ENCODE results near the gene SKIC2. TPM values are rescaled to one million over a fixed set of nuclear protein-coding genes. Genes with fewer than 3 reads are reported as not detected.

The SKIC2 gene
- total and polyA plus RNA-seq, 10 of the 15 experiments (the other 5 are each of a cell fraction or from before 2014, with no cell fraction given), result 3.3 to 79.2 (median 32.5) TPM

DNA sequence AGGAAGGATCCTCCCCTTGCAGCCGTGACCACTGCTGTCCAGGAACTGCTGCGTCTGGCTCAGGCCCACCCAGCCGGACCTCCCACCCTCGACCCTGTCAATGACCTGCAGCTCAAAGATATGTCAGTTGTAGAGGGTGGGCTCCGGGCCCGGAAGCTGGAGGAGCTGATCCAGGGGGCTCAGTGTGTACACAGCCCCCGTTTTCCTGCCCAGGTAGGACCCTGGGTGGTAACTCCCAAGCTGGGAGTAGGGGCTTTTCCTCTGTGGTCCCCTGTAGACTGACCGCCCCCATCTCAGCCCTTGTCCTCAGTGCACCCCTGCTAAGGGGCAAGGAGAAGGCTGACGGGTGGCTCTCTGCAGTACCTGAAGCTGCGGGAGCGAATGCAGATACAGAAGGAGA lies 9.4 kb downstream of the SKIC2 start:
- POLR2A ChIA-PET, result no interaction called here
- no peak overlapping the region for H3K9ac ChIP-seq (ENCODE audit: control insufficient read depth, insufficient read depth, low read length)
- H4K20me1 ChIP-seq (ENCODE audit: control insufficient read depth, insufficient read depth), result no peaks in the 10 kb centered on the region
- H2AFZ ChIP-seq (ENCODE audit: control insufficient read depth, low read depth, low read length), result no peak overlapping the region
- peaks cover 22% of the 10 kb centered on the region for H3K79me2 ChIP-seq (ENCODE audit: control insufficient read depth, insufficient read depth, low read length)
- H3K27me3 ChIP-seq (replicated peaks in 1 of 2; ENCODE audit: control insufficient read depth in 2 of 2, insufficient read depth in 2 of 2, low read length in 1 of 2), result no peaks in the 10 kb centered on the region
- WGBS (ENCODE audit: insufficient coverage, insufficient replicate concordance, low lambda C conversion rate, missing lambda C conversion rate), result 86% methylated on average over 9 of the region's 11 CpGs
- TF ChIP-seq BMI1 (IDR thresholded peaks at IDR 0.05; ENCODE audit: borderline replicate concordance) (no peak), BCL11A (IDR thresholded peaks at IDR 0.05; ENCODE audit: low read depth, low read length) (no peak), RBBP5 (conservative IDR thresholded peaks at IDR 0.05) (no peak), PAX8 (IDR thresholded peaks at IDR 0.05) (no peak), SIX5 (IDR thresholded peaks at IDR 0.05; ENCODE audit: low read depth, low read length, severe bottlenecking) (no peak), SUPT20H (IDR thresholded peaks at IDR 0.05; ENCODE audit: borderline replicate concordance, control insufficient read depth, low read depth, low read length) (no peak), TAF1 (IDR thresholded peaks at IDR 0.05; ENCODE audit: borderline replicate concordance, low read depth, low read length) (no peak), CEBPB (IDR thresholded peaks at IDR 0.05; ENCODE audit: borderline replicate concordance in 1 of 2, low read depth in 2 of 2, low read length in 2 of 2) (no peak), TCF7 (IDR thresholded peaks at IDR 0.05; ENCODE audit: borderline replicate concordance) (no peak)
- TF ChIP-seq, protein P1, sequence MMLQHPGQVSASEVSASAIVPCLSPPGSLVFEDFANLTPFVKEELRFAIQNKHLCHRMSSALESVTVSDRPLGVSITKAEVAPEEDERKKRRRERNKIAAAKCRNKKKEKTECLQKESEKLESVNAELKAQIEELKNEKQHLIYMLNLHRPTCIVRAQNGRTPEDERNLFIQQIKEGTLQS (IDR thresholded peaks at IDR 0.05; ENCODE audit: borderline replicate concordance, extremely low read depth, low read depth, low read length), result no peak
- TF ChIP-seq, protein P2, sequence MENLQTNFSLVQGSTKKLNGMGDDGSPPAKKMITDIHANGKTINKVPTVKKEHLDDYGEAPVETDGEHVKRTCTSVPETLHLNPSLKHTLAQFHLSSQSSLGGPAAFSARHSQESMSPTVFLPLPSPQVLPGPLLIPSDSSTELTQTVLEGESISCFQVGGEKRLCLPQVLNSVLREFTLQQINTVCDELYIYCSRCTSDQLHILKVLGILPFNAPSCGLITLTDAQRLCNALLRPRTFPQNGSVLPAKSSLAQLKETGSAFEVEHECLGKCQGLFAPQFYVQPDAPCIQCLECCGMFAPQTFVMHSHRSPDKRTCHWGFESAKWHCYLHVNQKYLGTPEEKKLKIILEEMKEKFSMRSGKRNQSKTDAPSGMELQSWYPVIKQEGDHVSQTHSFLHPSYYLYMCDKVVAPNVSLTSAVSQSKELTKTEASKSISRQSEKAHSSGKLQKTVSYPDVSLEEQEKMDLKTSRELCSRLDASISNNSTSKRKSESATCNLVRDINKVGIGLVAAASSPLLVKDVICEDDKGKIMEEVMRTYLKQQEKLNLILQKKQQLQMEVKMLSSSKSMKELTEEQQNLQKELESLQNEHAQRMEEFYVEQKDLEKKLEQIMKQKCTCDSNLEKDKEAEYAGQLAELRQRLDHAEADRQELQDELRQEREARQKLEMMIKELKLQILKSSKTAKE (IDR thresholded peaks at IDR 0.05; ENCODE audit: low read depth, poor library complexity, severe bottlenecking), result no peak
- TF ChIP-seq, protein P3, sequence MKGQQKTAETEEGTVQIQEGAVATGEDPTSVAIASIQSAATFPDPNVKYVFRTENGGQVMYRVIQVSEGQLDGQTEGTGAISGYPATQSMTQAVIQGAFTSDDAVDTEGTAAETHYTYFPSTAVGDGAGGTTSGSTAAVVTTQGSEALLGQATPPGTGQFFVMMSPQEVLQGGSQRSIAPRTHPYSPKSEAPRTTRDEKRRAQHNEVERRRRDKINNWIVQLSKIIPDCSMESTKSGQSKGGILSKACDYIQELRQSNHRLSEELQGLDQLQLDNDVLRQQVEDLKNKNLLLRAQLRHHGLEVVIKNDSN (IDR thresholded peaks at IDR 0.05; ENCODE audit: borderline replicate concordance, extremely low read length, insufficient read depth, low read depth, low read length), result no peak
- TF ChIP-seq, protein P4, sequence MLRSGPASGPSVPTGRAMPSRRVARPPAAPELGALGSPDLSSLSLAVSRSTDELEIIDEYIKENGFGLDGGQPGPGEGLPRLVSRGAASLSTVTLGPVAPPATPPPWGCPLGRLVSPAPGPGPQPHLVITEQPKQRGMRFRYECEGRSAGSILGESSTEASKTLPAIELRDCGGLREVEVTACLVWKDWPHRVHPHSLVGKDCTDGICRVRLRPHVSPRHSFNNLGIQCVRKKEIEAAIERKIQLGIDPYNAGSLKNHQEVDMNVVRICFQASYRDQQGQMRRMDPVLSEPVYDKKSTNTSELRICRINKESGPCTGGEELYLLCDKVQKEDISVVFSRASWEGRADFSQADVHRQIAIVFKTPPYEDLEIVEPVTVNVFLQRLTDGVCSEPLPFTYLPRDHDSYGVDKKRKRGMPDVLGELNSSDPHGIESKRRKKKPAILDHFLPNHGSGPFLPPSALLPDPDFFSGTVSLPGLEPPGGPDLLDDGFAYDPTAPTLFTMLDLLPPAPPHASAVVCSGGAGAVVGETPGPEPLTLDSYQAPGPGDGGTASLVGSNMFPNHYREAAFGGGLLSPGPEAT (IDR thresholded peaks at IDR 0.05; ENCODE audit: low read depth), result no peak
- TF ChIP-seq, protein P5, sequence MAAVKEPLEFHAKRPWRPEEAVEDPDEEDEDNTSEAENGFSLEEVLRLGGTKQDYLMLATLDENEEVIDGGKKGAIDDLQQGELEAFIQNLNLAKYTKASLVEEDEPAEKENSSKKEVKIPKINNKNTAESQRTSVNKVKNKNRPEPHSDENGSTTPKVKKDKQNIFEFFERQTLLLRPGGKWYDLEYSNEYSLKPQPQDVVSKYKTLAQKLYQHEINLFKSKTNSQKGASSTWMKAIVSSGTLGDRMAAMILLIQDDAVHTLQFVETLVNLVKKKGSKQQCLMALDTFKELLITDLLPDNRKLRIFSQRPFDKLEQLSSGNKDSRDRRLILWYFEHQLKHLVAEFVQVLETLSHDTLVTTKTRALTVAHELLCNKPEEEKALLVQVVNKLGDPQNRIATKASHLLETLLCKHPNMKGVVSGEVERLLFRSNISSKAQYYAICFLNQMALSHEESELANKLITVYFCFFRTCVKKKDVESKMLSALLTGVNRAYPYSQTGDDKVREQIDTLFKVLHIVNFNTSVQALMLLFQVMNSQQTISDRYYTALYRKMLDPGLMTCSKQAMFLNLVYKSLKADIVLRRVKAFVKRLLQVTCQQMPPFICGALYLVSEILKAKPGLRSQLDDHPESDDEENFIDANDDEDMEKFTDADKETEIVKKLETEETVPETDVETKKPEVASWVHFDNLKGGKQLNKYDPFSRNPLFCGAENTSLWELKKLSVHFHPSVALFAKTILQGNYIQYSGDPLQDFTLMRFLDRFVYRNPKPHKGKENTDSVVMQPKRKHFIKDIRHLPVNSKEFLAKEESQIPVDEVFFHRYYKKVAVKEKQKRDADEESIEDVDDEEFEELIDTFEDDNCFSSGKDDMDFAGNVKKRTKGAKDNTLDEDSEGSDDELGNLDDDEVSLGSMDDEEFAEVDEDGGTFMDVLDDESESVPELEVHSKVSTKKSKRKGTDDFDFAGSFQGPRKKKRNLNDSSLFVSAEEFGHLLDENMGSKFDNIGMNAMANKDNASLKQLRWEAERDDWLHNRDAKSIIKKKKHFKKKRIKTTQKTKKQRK (IDR thresholded peaks at IDR 0.05; ENCODE audit: low read depth, low read length), result no peak
- TF ChIP-seq, protein P6, sequence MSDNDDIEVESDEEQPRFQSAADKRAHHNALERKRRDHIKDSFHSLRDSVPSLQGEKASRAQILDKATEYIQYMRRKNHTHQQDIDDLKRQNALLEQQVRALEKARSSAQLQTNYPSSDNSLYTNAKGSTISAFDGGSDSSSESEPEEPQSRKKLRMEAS (IDR thresholded peaks at IDR 0.05; ENCODE audit: low read depth, low read length), result no peak
- intact Hi-C loops (cut with micrococcal nuclease; ENCODE audit: unreplicated experiment), result no loop called here
- H3K4me3 ChIP-seq, result no peak overlapping the region
- in situ Hi-C loops (cut with MboI), result no loop called here
- ATAC-seq (no peak), FAIRE-seq (no peak), DNase-seq (ENCODE audit: low read depth, low spot score) (no peak)
- peaks cover 13% of the 10 kb centered on the region for H3K4me1 ChIP-seq (ENCODE audit: control insufficient read depth, insufficient read depth, low read length)
- H3K27ac ChIP-seq (ENCODE audit: control insufficient read depth, insufficient read depth), result no peak overlapping the region
- SMC1A ChIA-PET (ENCODE audit: uncharacterized antibody, unreplicated experiment), result no interaction called here
- CTCF ChIA-PET, result interaction anchor here (1.1 kb wide), 1 partner anchor 16 kb away, joined by 3 read pairs; no protein-coding TSS in a partner anchor
- no peaks in the 10 kb centered on the region for H3K9me3 ChIP-seq (replicated peaks; ENCODE audit: control insufficient read depth, insufficient read depth, low read length)
- peaks cover 15 to 22% of the 10 kb centered on the region in 2 experiments for H3K36me3 ChIP-seq (ENCODE audit: control insufficient read depth in 2 of 2, insufficient read depth in 2 of 2, low read length in 1 of 2)
- no peak overlapping the region for H3K4me2 ChIP-seq (ENCODE audit: control insufficient read depth, insufficient read depth)
- no TSS peak for BruUV-seq (replicated peaks)
- RAD21 ChIA-PET (ENCODE audit: unreplicated experiment), result no interaction called here

Measured in GM12878 (cell line).